Measurements from ENCODE around the gene SYMPK.
"Not testable (repeated sequence)": the region's sequence is repeated elsewhere in the genome, so short reads cannot be mapped to it uniquely, and the experiment has no call there.

The SYMPK gene

GRCh38 chr19:45885556-45886426 is 22.8 kb upstream of the SYMPK start, which contains the start of gene IRF2BP1:
IRF2BP1 (minus strand) TSS chr19:45886141; CDS start chr19:45885774, 367 bp downstream.
- peak; percentile 92 for DNase-seq (ENCODE audit: low spot score)

GRCh38 chr19:45884682-45885555 is 22.0 kb upstream of the SYMPK start:
- DNase-seq (ENCODE audit: low spot score), result no peak

- DNase-seq (ENCODE audit: low spot score), result no peak
Observed at GRCh38 chr19:45883881-45884681, 21.1 kb upstream of the SYMPK start.

GRCh38 chr19:45883586-45883880 is 20.6 kb upstream of the SYMPK start:
- no peak for DNase-seq (ENCODE audit: low spot score)

- peak; percentile 86 for DNase-seq (ENCODE audit: low spot score)
Observed at GRCh38 chr19:45882652-45883585, 20.0 kb upstream of the SYMPK start.

- peak; percentile 84 for DNase-seq (ENCODE audit: low spot score)
Observed at GRCh38 chr19:45881909-45882528, 19.1 kb upstream of the SYMPK start.

- DNase-seq (ENCODE audit: low spot score), result no peak
Observed at GRCh38 chr19:45881082-45881908, 18.3 kb upstream of the SYMPK start.

- DNase-seq (ENCODE audit: low spot score), result no peak
Observed at GRCh38 chr19:45879971-45880370, 17.0 kb upstream of the SYMPK start.

GRCh38 chr19:45879055-45879454 is 16.1 kb upstream of the SYMPK start:
- no peak for DNase-seq (ENCODE audit: low spot score)

- no peak for DNase-seq (ENCODE audit: low spot score)
Observed at GRCh38 chr19:45878043-45878794, 15.3 kb upstream of the SYMPK start.

- no peak for DNase-seq (ENCODE audit: low spot score)
Observed at GRCh38 chr19:45876411-45877197, 13.7 kb upstream of the SYMPK start.

GRCh38 chr19:45876161-45876410 is 13.1 kb upstream of the SYMPK start:
- no peak for DNase-seq (ENCODE audit: low spot score)

GRCh38 chr19:45874620-45874966 is 11.6 kb upstream of the SYMPK start:
- DNase-seq (ENCODE audit: low spot score), result no peak

- no peak for DNase-seq (ENCODE audit: low spot score)
Observed at GRCh38 chr19:45873219-45873772, 10.3 kb upstream of the SYMPK start.

GRCh38 chr19:45872095-45872919 is 9.4 kb upstream of the SYMPK start:
- DNase-seq (ENCODE audit: low spot score), result no peak

- DNase-seq (ENCODE audit: low spot score), result no peak
Observed at GRCh38 chr19:45870798-45871197, 7.9 kb upstream of the SYMPK start.

GRCh38 chr19:45867241-45867640 is 4.3 kb upstream of the SYMPK start:
- DNase-seq (ENCODE audit: low spot score), result not testable (repeated sequence)
